GM12878 (cell line): Measurements from ENCODE around the gene OR52A1.

ENCODE experiments used
- CEBPB ChIP-seq, 2 experiments: fragments of 150-350 bp in 1 of 2; IDR thresholded peaks; 2 replicates each; pipeline ENCODE4 v1.6.1; 2012 to 2014; ENCODE audit warnings: low read depth in 2 of 2, low read length in 2 of 2, borderline replicate concordance in 1 of 2, inconsistent platforms in 1 of 2
- TF ChIP-seq, protein P1 (sequence below), 3 experiments: IDR thresholded peaks in 2 of 3; conservative IDR thresholded peaks in 1 of 3; 2 replicates each; pipeline ENCODE4 v1.5.1; 2011; ENCODE audit warnings: low read depth in 3 of 3, low read length in 3 of 3, mild to moderate bottlenecking in 3 of 3, control low read depth in 2 of 3, moderate library complexity in 2 of 3, inconsistent platforms in 1 of 3, mixed read lengths in 1 of 3; ENCODE audit not compliant: control insufficient read depth in 2 of 3, insufficient read depth in 1 of 3; ENCODE audit errors: extremely low read depth in 1 of 3

DNA sequence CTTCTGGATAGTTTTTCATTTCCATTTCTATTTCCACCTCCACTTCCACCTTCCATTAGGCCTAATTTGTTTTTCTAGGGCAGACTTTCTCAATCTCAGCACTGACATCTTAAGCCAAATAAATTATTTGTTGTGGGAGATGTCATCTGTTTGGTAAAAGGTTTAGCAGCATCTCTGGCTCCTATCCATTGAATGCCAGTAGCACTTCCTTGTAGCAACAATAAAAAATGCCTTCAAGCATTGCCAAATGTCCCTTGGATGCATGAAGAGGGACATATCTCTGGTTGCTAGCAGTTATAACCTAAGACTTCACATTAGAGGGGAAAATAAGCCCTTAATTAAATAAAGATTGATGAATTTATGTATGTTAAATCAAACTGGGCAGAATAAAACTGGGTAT is 18.3 kb downstream of the OR52A1 start:
- TF ChIP-seq, protein P1, sequence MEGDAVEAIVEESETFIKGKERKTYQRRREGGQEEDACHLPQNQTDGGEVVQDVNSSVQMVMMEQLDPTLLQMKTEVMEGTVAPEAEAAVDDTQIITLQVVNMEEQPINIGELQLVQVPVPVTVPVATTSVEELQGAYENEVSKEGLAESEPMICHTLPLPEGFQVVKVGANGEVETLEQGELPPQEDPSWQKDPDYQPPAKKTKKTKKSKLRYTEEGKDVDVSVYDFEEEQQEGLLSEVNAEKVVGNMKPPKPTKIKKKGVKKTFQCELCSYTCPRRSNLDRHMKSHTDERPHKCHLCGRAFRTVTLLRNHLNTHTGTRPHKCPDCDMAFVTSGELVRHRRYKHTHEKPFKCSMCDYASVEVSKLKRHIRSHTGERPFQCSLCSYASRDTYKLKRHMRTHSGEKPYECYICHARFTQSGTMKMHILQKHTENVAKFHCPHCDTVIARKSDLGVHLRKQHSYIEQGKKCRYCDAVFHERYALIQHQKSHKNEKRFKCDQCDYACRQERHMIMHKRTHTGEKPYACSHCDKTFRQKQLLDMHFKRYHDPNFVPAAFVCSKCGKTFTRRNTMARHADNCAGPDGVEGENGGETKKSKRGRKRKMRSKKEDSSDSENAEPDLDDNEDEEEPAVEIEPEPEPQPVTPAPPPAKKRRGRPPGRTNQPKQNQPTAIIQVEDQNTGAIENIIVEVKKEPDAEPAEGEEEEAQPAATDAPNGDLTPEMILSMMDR (IDR thresholded peaks at IDR 0.05 in 2 of 3, conservative IDR thresholded peaks at IDR 0.05 in 1 of 3; ENCODE audit: control insufficient read depth in 2 of 3, extremely low read depth in 1 of 3, insufficient read depth in 1 of 3, low read depth in 3 of 3, low read length in 3 of 3), result no peak
- TF ChIP-seq CEBPB (IDR thresholded peaks at IDR 0.05; ENCODE audit: borderline replicate concordance in 1 of 2, low read depth in 2 of 2, low read length in 2 of 2), result no peak
